ENCODE results near the gene BCL11A. TPM values are rescaled to one million over a fixed set of nuclear protein-coding genes. Genes with fewer than 3 reads are reported as not detected.

BCL11A gene
- total RNA-seq, 1 experiment from 2014 or later: 1.3 TPM

DNA sequence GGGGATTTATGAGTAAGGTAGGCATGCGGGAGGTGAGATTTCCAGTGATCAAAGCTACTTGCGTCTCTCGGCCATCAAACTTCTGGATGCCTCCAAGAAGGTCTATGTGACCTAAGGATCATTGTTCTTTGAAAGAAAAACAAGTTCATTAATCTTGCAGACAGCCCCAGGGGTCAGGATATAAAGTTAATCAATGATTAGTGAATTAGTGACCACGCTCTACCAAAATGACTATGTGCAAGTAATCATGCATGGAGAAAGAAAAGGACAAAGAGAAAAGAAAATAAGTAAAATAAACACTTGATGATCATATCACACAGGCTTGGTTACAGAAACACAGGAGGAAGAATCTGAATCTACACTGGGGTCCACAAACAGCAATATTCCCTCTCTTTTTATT is 42.5 kb upstream of the BCL11A start:
- Histone ChIP-seq H3K27ac (ENCODE audit: low read depth, low read length, poor library complexity, severe bottlenecking) (no peak overlapping the region), H3K4me1 (ENCODE audit: insufficient read depth, low read length, poor library complexity, severe bottlenecking) (no peaks in the 10 kb centered on the region), H3K36me3 (ENCODE audit: insufficient read depth, low read length, poor library complexity, severe bottlenecking) (no peaks in the 10 kb centered on the region), H3K27me3 (replicated peaks; ENCODE audit: insufficient read depth, low read depth, low read length, poor library complexity) (peaks cover 3% of the 10 kb centered on the region), H3K4me3 (ENCODE audit: low read depth, low read length, poor library complexity, severe bottlenecking) (no peak overlapping the region), H3K9me3 (ENCODE audit: low read depth, low read length, poor library complexity, severe bottlenecking) (peaks cover 12% of the 10 kb centered on the region)
- BruUV-seq (replicated peaks): no TSS peak
- POLR2A ChIA-PET (ENCODE audit: low non-redundant PET): no interaction called here
- no peak for TF ChIP-seq CTCF (conservative IDR thresholded peaks at IDR 0.05; ENCODE audit: low read depth, low read length)
- no peak for TF ChIP-seq EZH2 (IDR thresholded peaks at IDR 0.05; ENCODE audit: borderline replicate concordance, low read depth, low read length, poor library complexity, severe bottlenecking)
- CTCF ChIA-PET: no interaction called here
- intact Hi-C loops (cut with micrococcal nuclease; ENCODE audit: unreplicated experiment): no loop called here
- DNase-seq (ENCODE audit: low spot score): no peak

GRCh38 chr2:60589104-60589503 is 35.6 kb upstream of the BCL11A start:
- TF ChIP-seq EZH2 (IDR thresholded peaks at IDR 0.05; ENCODE audit: borderline replicate concordance, low read depth, low read length, poor library complexity, severe bottlenecking) (no peak), CTCF (conservative IDR thresholded peaks at IDR 0.05; ENCODE audit: low read depth, low read length) (no peak)
- POLR2A ChIA-PET (ENCODE audit: low non-redundant PET): no interaction called here
- BruUV-seq (replicated peaks): no TSS peak

GRCh38 chr2:60586081-60586480 is 32.6 kb upstream of the BCL11A start:
- no TSS peak for BruUV-seq (replicated peaks)
- H3K27me3 ChIP-seq (replicated peaks; ENCODE audit: insufficient read depth, low read depth, low read length, poor library complexity): peaks cover 6% of the 10 kb centered on the region
- intact Hi-C loops (cut with micrococcal nuclease; ENCODE audit: unreplicated experiment): no loop called here
- TF ChIP-seq EZH2 (IDR thresholded peaks at IDR 0.05; ENCODE audit: borderline replicate concordance, low read depth, low read length, poor library complexity, severe bottlenecking): no peak
- no peak for TF ChIP-seq CTCF (conservative IDR thresholded peaks at IDR 0.05; ENCODE audit: low read depth, low read length)
- ChIA-PET CTCF (no interaction called here), POLR2A (ENCODE audit: low non-redundant PET) (interaction anchor here (0.7 kb wide), 1 partner anchor 29 kb away, joined by 3 read pairs; no protein-coding TSS in a partner anchor)
- no peaks in the 10 kb centered on the region for H3K9me3 ChIP-seq (ENCODE audit: low read depth, low read length, poor library complexity, severe bottlenecking)
- no peaks in the 10 kb centered on the region for H3K36me3 ChIP-seq (ENCODE audit: insufficient read depth, low read length, poor library complexity, severe bottlenecking)
- no peak for DNase-seq (ENCODE audit: low spot score)
- H3K4me1 ChIP-seq (ENCODE audit: insufficient read depth, low read length, poor library complexity, severe bottlenecking): peaks cover 8% of the 10 kb centered on the region
- no peak overlapping the region for H3K4me3 ChIP-seq (ENCODE audit: low read depth, low read length, poor library complexity, severe bottlenecking)
- H3K27ac ChIP-seq (ENCODE audit: low read depth, low read length, poor library complexity, severe bottlenecking): no peak overlapping the region

More at GRCh38 chr2:60589104-60589503, 35.6 kb upstream of the BCL11A start:
- Histone ChIP-seq H3K4me3 (ENCODE audit: low read depth, low read length, poor library complexity, severe bottlenecking) (no peak overlapping the region), H3K9me3 (ENCODE audit: low read depth, low read length, poor library complexity, severe bottlenecking) (peaks cover 12% of the 10 kb centered on the region), H3K36me3 (ENCODE audit: insufficient read depth, low read length, poor library complexity, severe bottlenecking) (no peaks in the 10 kb centered on the region), H3K27ac (ENCODE audit: low read depth, low read length, poor library complexity, severe bottlenecking) (no peak overlapping the region), H3K4me1 (ENCODE audit: insufficient read depth, low read length, poor library complexity, severe bottlenecking) (no peaks in the 10 kb centered on the region), H3K27me3 (replicated peaks; ENCODE audit: insufficient read depth, low read depth, low read length, poor library complexity) (peaks cover 4% of the 10 kb centered on the region)
- no peak for DNase-seq (ENCODE audit: low spot score)
- intact Hi-C loops (cut with micrococcal nuclease; ENCODE audit: unreplicated experiment): no loop called here
- CTCF ChIA-PET: no interaction called here

All from A673 (cell line).